HPDE6-E6E7 (cell line): ENCODE data around the gene TACC2.
A peak's percentile ranks its signal among the peaks of the same experiment; 100 is the strongest.
"Not testable (repeated sequence)": the region's sequence is repeated elsewhere in the genome, so short reads cannot be mapped to it uniquely, and the experiment has no call there.

ENCODE experiments used
- DNase-seq: peaks from one replicate; pipeline ENCODE4 v3.0.0; 2011; ENCODE audit warnings: missing footprints; ENCODE audit errors: extremely low spot score

The TACC2 gene

GRCh38 chr10:122056431-122057094 lies 67.6 kb downstream of the TACC2 start:
- DNase-seq = no peak

- DNase-seq = no peak
Observed at GRCh38 chr10:122057841-122058413, 69.0 kb downstream of the TACC2 start.

GRCh38 chr10:122060250-122060649 lies 71.3 kb downstream of the TACC2 start:
- no peak for DNase-seq

GRCh38 chr10:122062831-122063674 lies 74.1 kb downstream of the TACC2 start:
- DNase-seq = peak; percentile 88

GRCh38 chr10:122066337-122066939 lies 77.5 kb downstream of the TACC2 start:
- not testable (repeated sequence) for DNase-seq

- DNase-seq = no peak
Observed at GRCh38 chr10:122068844-122069243, 79.9 kb downstream of the TACC2 start.

- no peak for DNase-seq
Observed at GRCh38 chr10:122072491-122072890, 83.5 kb downstream of the TACC2 start.

GRCh38 chr10:122073508-122073907 lies 84.5 kb downstream of the TACC2 start:
- DNase-seq = no peak

- DNase-seq = no peak
Observed at GRCh38 chr10:122075171-122075570, 86.2 kb downstream of the TACC2 start.

- DNase-seq = not testable (repeated sequence)
Observed at GRCh38 chr10:122075876-122076275, 86.9 kb downstream of the TACC2 start.

GRCh38 chr10:122077311-122077875 lies 88.4 kb downstream of the TACC2 start:
- no peak for DNase-seq

GRCh38 chr10:122078326-122078725 lies 89.4 kb downstream of the TACC2 start:
- DNase-seq = no peak

- no peak for DNase-seq
Observed at GRCh38 chr10:122078965-122079795, 90.2 kb downstream of the TACC2 start.

GRCh38 chr10:122082616-122083477 lies 93.9 kb downstream of the TACC2 start:
- DNase-seq = no peak

- no peak for DNase-seq
Observed at GRCh38 chr10:122083478-122084025, 94.6 kb downstream of the TACC2 start.

- no peak for DNase-seq
Observed at GRCh38 chr10:122084286-122085041, 95.5 kb downstream of the TACC2 start.

- peak; percentile 94 for DNase-seq
Observed at GRCh38 chr10:122085423-122085911, 96.5 kb downstream of the TACC2 start.

- DNase-seq = no peak
Observed at GRCh38 chr10:122086416-122087240, 97.7 kb downstream of the TACC2 start.
